Activated B cell treated with CpG ODN at 0.5 μM for 24 hours (primary cell): ENCODE measurements around the gene CISTR. TPM values are rescaled to one million over a fixed set of nuclear protein-coding genes. Genes with fewer than 3 reads are reported as not detected.

ENCODE experiments used
- ATAC-seq: fragments of 200-7000 bp; cut with Tn5 transposase; one replicate; pipeline ENCODE4 v1.10.0; 2021; ENCODE audit warnings: low read depth, mild to moderate bottlenecking, moderate library complexity
- CTCF ChIA-PET: fragments of 350-600 bp; sonication (Branson Sonifier 250); formaldehyde crosslinking; loops from one replicate; lab custom pipeline; 2021; ENCODE audit warnings: antibody characterized with exemption; lab: Charles Lee
- POLR2A ChIA-PET: fragments of 350-600 bp; sonication (Branson Sonifier 250); formaldehyde crosslinking; loops from one replicate; lab custom pipeline; 2021; ENCODE audit warnings: antibody characterized with exemption; lab: Charles Lee
- DNase-seq: peaks from one replicate; pipeline ENCODE4 v3.0.0; 2022
- H3K27ac Mint-ChIP-seq: one replicate; pipeline ENCODE4 v1.8.0; 2020; ENCODE audit warnings: mixed read lengths
- H3K27me3 Mint-ChIP-seq: one replicate; pipeline ENCODE4 v1.8.0; 2021; ENCODE audit warnings: mixed read lengths
- H3K36me3 Mint-ChIP-seq: one replicate; pipeline ENCODE4 v1.8.0; 2021; ENCODE audit warnings: low read depth, mixed read lengths
- H3K4me1 Mint-ChIP-seq: one replicate; pipeline ENCODE4 v1.8.0; 2021; ENCODE audit warnings: mixed read lengths
- H3K4me3 Mint-ChIP-seq: one replicate; pipeline ENCODE4 v1.8.0; 2020; ENCODE audit warnings: mild to moderate bottlenecking, mixed read lengths
- H3K9me3 Mint-ChIP-seq: one replicate; pipeline ENCODE4 v1.8.0; 2020; ENCODE audit warnings: mixed read lengths
- intact Hi-C: fragments of 100-400 bp; cut with micrococcal nuclease; formaldehyde crosslinking; loops from one replicate; pipeline ENCODE4 v1.15.1; 2024
- total RNA-seq: library from RNA; stranded (reverse); gene quantifications from 2 replicates; pipeline ENCODE4 v1.2.3, GENCODE V29; 2022
- TF ChIP-seq, protein P1 (sequence below): fragments of 200-600 bp; IDR thresholded peaks from one replicate; pipeline ENCODE4 v1.8.0; 2022; ENCODE audit warnings: antibody characterized with exemption, mild to moderate bottlenecking

Gene CISTR
- total RNA-seq, 1 donor from 2014 or later: not detected

DNA sequence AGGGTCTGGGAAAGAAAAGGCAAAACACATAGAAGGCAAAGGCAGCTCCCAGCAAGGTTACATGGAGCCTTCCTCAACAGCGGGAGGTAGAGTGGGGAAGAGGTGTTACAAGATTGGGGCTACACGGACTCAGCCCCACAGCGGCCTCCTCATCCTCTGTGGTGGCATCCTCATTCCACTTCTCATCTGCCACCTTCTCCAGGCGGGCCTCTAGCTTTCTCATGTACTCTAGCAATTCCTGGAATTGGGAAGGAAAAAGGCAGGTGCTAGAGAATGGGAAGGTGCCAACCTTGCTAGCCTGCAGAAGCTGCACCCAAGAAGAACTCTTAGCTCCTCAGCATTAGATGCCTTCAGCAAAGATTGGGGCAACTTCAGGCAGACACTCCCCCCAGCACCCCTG, 37.8 kb downstream of the CISTR start:
- peaks cover 5% of the 10 kb centered on the region for H3K4me1 Mint-ChIP-seq
- TF ChIP-seq, protein P1, sequence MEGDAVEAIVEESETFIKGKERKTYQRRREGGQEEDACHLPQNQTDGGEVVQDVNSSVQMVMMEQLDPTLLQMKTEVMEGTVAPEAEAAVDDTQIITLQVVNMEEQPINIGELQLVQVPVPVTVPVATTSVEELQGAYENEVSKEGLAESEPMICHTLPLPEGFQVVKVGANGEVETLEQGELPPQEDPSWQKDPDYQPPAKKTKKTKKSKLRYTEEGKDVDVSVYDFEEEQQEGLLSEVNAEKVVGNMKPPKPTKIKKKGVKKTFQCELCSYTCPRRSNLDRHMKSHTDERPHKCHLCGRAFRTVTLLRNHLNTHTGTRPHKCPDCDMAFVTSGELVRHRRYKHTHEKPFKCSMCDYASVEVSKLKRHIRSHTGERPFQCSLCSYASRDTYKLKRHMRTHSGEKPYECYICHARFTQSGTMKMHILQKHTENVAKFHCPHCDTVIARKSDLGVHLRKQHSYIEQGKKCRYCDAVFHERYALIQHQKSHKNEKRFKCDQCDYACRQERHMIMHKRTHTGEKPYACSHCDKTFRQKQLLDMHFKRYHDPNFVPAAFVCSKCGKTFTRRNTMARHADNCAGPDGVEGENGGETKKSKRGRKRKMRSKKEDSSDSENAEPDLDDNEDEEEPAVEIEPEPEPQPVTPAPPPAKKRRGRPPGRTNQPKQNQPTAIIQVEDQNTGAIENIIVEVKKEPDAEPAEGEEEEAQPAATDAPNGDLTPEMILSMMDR: no peak
- CTCF ChIA-PET: interaction anchor here (1.2 kb wide), 2 partner anchors 15 to 30 kb away, joined by 3 to 4 read pairs; no protein-coding TSS in a partner anchor
- POLR2A ChIA-PET: no interaction called here
- H3K27me3 Mint-ChIP-seq: no peaks in the 10 kb centered on the region
- no peak overlapping the region for H3K27ac Mint-ChIP-seq
- H3K9me3 Mint-ChIP-seq: no peaks in the 10 kb centered on the region
- H3K36me3 Mint-ChIP-seq: peaks cover 53% of the 10 kb centered on the region
- no peak for ATAC-seq
- DNase-seq: no peak
- intact Hi-C loops: no loop called here
- H3K4me3 Mint-ChIP-seq: no peak overlapping the region

DNA sequence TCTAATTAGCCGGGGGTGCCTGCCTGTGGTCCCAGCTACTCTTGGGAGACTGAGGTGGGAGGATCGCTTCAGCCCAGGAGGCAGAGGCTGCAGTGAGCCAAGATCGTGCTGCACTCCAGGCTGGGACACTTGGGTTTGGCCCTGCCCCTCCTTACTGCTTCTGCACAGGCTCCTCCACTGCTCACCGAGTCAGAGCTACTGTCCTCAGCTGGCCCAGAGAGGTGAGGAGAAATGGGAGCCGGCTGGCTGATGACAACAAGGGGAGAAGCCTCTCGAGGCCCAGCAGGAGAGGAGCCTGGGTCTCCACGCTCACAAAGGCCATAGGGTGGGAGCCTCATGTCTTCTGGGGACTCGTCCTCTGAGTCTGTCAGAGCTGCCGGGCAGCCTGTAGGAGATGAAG, 38.3 kb downstream of the CISTR start:
- intact Hi-C loops: no loop called here
- H3K36me3 Mint-ChIP-seq: peaks cover 53% of the 10 kb centered on the region
- H3K27me3 Mint-ChIP-seq: no peaks in the 10 kb centered on the region
- ATAC-seq (no peak), DNase-seq (no peak)
- ChIA-PET CTCF (interaction anchor here (1.2 kb wide), 2 partner anchors 15 to 30 kb away, joined by 3 to 4 read pairs; no protein-coding TSS in a partner anchor), POLR2A (no interaction called here)
- no peaks in the 10 kb centered on the region for H3K9me3 Mint-ChIP-seq
- H3K27ac Mint-ChIP-seq: no peak overlapping the region
- H3K4me1 Mint-ChIP-seq: peaks cover 5% of the 10 kb centered on the region
- TF ChIP-seq, protein P1: no peak
- H3K4me3 Mint-ChIP-seq: no peak overlapping the region

DNA sequence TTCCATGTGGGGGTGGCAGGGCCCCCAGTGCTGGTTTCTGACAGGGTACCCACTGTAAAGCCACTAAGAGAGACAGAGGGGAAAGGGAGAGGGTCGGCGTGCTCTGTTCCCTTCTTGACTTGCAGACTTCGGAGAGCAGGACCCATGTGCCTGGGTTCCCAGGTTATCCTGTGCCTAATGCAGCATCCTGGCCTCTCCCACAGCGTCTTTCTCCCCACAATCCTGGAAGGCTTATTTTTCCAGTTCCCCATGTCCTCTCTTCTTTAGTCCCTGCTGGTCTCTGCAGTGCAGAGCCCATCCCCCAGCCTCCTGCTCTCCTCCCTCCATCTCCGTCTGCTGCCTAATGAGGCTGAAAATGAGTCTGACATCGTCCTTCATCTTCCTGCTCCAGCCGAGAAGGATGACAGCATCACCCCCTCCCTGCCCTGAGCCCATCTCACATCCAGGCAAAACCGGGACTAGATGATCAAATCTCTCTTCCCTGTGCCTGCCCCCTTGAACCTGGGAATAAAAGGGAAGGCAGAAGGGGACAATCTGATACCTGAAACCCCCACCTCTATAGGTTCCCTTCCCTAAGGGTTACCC, 39.6 kb downstream of the CISTR start:
- Mint-ChIP-seq H3K4me1 (peaks cover 5% of the 10 kb centered on the region), H3K27ac (no peak overlapping the region), H3K4me3 (no peak overlapping the region), H3K27me3 (peaks cover 4% of the 10 kb centered on the region), H3K36me3 (peaks cover 48% of the 10 kb centered on the region), H3K9me3 (no peaks in the 10 kb centered on the region)
- TF ChIP-seq, protein P1: no peak
- CTCF ChIA-PET: no interaction called here
- DNase-seq (no peak), ATAC-seq (no peak)
- intact Hi-C loops: no loop called here
- POLR2A ChIA-PET: no interaction called here

DNA sequence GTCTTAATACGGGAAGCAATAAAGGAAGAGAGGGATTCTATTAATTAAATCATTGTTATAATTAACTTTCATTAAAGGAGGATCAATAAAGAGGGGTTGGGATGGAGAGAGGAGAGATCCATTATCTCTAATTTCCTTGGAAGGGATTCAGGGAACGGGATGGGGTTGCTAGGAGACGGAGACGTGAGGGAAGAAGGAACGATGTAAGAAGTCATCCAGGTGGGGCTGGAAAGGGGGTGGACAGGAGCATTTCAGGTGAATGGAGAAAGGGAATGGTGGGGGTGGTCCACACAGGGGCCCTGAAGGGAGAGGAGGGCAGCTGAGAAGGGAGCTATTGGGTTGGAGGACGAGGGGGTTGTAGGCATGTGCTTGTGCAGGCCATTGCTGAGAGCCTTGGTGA, 41.7 kb downstream of the CISTR start:
- intact Hi-C loops: no loop called here
- CTCF ChIA-PET: no interaction called here
- no peak overlapping the region for H3K27ac Mint-ChIP-seq

DNA sequence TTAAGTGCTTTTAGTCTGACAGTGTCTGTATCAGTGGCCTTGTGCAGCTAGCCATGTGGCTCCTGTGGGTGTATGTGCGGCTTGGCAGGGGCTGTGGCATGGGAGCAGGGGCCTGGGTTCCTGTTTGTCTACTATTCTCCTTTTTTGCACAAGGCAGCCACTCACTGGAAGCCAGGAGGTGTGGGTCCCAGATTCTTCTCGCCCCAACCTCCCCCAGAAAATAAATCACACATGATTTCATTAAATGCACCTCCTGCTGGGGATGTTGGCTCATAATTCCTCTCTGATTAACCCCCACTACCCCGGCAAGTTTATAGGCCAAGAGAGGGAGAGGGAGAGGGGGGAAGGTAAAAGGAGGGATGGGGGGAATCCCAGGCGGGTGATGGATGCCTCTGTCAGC, 42.1 kb downstream of the CISTR start:
- Mint-ChIP-seq H3K9me3 (no peaks in the 10 kb centered on the region), H3K27ac (no peak overlapping the region), H3K27me3 (peaks cover 18% of the 10 kb centered on the region), H3K4me1 (peaks cover 5% of the 10 kb centered on the region), H3K4me3 (no peak overlapping the region), H3K36me3 (peaks cover 27% of the 10 kb centered on the region)
- intact Hi-C loops: no loop called here
- DNase-seq (no peak), ATAC-seq (no peak)
- ChIA-PET POLR2A (interaction anchor here (0.6 kb wide), 1 partner anchor 137 kb away, joined by 3 read pairs; no protein-coding TSS in a partner anchor), CTCF (no interaction called here)
- TF ChIP-seq, protein P1: no peak

More for the DNA sequence above, 41.7 kb downstream of the CISTR start:
- Mint-ChIP-seq H3K9me3 (no peaks in the 10 kb centered on the region), H3K27me3 (peaks cover 17% of the 10 kb centered on the region), H3K4me1 (peaks cover 5% of the 10 kb centered on the region), H3K4me3 (no peak overlapping the region), H3K36me3 (peaks cover 31% of the 10 kb centered on the region)
- POLR2A ChIA-PET: interaction anchor here (0.6 kb wide), 1 partner anchor 137 kb away, joined by 3 read pairs; no protein-coding TSS in a partner anchor
- TF ChIP-seq, protein P1: no peak
- ATAC-seq (no peak), DNase-seq (no peak)
